NOMO-1 (cell line): ENCODE results near the gene IAH1.
A peak's percentile ranks its signal among the peaks of the same experiment; 100 is the strongest.

ENCODE experiments used
- DNase-seq, 2 experiments: peaks; one replicate each; lab custom pipeline; 2025; ENCODE audit not compliant: unreplicated experiment in 2 of 2; lab: John Stamatoyannopoulos, UW

Gene IAH1

GRCh38 chr2:9474361-9475057 lies at the start of gene IAH1:
TSS of gene IAH1 (plus strand) at chr2:9474551. CDS start at chr2:9474567, 16 bp downstream.
- DNase-seq, result peak; percentile 43 to 45

GRCh38 chr2:9428965-9429577 lies 45.3 kb upstream of the IAH1 start:
- no peak for DNase-seq

- no peak for DNase-seq
Measured at GRCh38 chr2:9430316-9431293, 43.7 kb upstream of the IAH1 start.

GRCh38 chr2:9434489-9434888 lies 39.9 kb upstream of the IAH1 start:
- no peak for DNase-seq

GRCh38 chr2:9439536-9439935 lies 34.8 kb upstream of the IAH1 start:
- no peak for DNase-seq

- DNase-seq, result no peak
Measured at GRCh38 chr2:9440058-9440727, 34.2 kb upstream of the IAH1 start.

- DNase-seq, result no peak
Measured at GRCh38 chr2:9441556-9441955, 32.8 kb upstream of the IAH1 start.

GRCh38 chr2:9443526-9443925 lies 30.8 kb upstream of the IAH1 start:
- no peak for DNase-seq

GRCh38 chr2:9445089-9445488 lies 29.3 kb upstream of the IAH1 start:
- no peak for DNase-seq

- DNase-seq, result no peak
Measured at GRCh38 chr2:9451231-9451630, 23.1 kb upstream of the IAH1 start.

GRCh38 chr2:9460441-9461017 lies 13.8 kb upstream of the IAH1 start:
- no peak for DNase-seq

GRCh38 chr2:9461079-9461478 lies 13.3 kb upstream of the IAH1 start:
- DNase-seq, result no peak

- DNase-seq, result no peak
Measured at GRCh38 chr2:9462313-9462712, 12.0 kb upstream of the IAH1 start.

- DNase-seq, result no peak
Measured at GRCh38 chr2:9462886-9463697, 11.3 kb upstream of the IAH1 start.

- peak; percentile 9 to 28 for DNase-seq
Measured at GRCh38 chr2:9463698-9464034, 10.7 kb upstream of the IAH1 start.

GRCh38 chr2:9465170-9465569 lies 9.2 kb upstream of the IAH1 start:
- DNase-seq, result no peak

- no peak for DNase-seq
Measured at GRCh38 chr2:9466147-9466683, 8.1 kb upstream of the IAH1 start.

GRCh38 chr2:9467687-9468086 lies 6.7 kb upstream of the IAH1 start:
- no peak for DNase-seq

- no peak for DNase-seq
Measured at GRCh38 chr2:9471206-9471605, 3.1 kb upstream of the IAH1 start.

- DNase-seq, result no peak
Measured at GRCh38 chr2:9472511-9472910, 1.8 kb upstream of the IAH1 start.
